ENCODE results near the gene NLGN1.

DNA sequence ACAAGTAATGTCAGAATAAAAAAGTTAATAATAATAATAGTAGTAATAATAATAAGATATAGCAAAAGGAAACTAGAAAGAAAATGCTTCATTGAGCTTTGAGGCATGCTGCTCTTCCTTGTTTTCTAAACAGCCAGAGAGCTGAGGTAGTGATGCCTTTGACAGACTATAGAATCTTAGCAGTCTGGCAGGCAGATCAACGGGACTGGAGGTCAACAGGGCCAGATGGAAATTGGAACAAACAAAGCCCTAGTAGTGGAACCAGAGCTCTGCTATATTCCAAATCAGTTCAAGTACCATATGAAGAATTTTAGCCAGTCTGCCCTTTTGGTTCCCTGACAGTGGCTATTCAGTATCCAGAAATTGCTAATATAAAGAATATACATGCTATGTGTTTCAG lies 278.6 kb downstream of the NLGN1 start:
- TF ChIP-seq CTCF (IDR thresholded peaks at IDR 0.05) = no peak
- TF ChIP-seq POLR2A (IDR thresholded peaks at IDR 0.05) = no peak

All from heart left ventricle (tissue), 13 donors.